SK-N-SH treated with all-trans-retinoic acid at 6 μM for 48 hours (cell line): ENCODE measurements around the gene FOSB.

Source experiments
- ATAC-seq: fragments of 200-7000 bp; cut with Tn5 transposase; 3 replicates; pipeline ENCODE4 v1.9.1; 2020; ENCODE audit warnings: mild to moderate bottlenecking, moderate library complexity
- ARNTL ChIP-seq: fragments of 450-650 bp; formaldehyde crosslinking; IDR thresholded peaks from 2 replicates; pipeline ENCODE4 v1.5.0; 2020; ENCODE audit warnings: low read depth, mild to moderate bottlenecking, moderate library complexity, borderline replicate concordance
- CSDC2 ChIP-seq: fragments of 250-450 bp; sonication (Bioruptor Pico); IDR thresholded peaks from 2 replicates; pipeline ENCODE4 v1.5.0; 2020; ENCODE audit warnings: mild to moderate bottlenecking, moderate library complexity
- ESRRG ChIP-seq: fragments of 250-450 bp; sonication (Bioruptor Pico); IDR thresholded peaks from 2 replicates; pipeline ENCODE4 v1.6.1; 2021; ENCODE audit warnings: mild to moderate bottlenecking
- GLIS3 ChIP-seq: fragments of 250-450 bp; sonication (Bioruptor Pico); IDR thresholded peaks from 2 replicates; pipeline ENCODE4 v1.5.0; 2020; ENCODE audit warnings: mild to moderate bottlenecking, moderate library complexity
- ISL1 ChIP-seq: fragments of 250-450 bp; sonication (Bioruptor Pico); IDR thresholded peaks from 2 replicates; pipeline ENCODE4 v2.1.2; 2022; ENCODE audit warnings: mild to moderate bottlenecking, moderate library complexity
- OSR1 ChIP-seq: fragments of 250-450 bp; sonication (Bioruptor Pico); IDR thresholded peaks from 2 replicates; pipeline ENCODE4 v1.8.0; 2022; ENCODE audit warnings: moderate library complexity, mild to moderate bottlenecking, inconsistent platforms
- PPARA ChIP-seq: fragments of 250-450 bp; sonication (Bioruptor Pico); IDR thresholded peaks from 2 replicates; pipeline ENCODE4 v1.5.0; 2020; ENCODE audit warnings: mild to moderate bottlenecking, borderline replicate concordance
- RARB ChIP-seq: fragments of 250-450 bp; sonication (Bioruptor Pico); IDR thresholded peaks from 2 replicates; pipeline ENCODE4 v1.8.0; 2021; ENCODE audit warnings: mild to moderate bottlenecking, moderate library complexity
- TCF4 ChIP-seq: fragments of 250-450 bp; sonication (Bioruptor Pico); IDR thresholded peaks from 2 replicates; pipeline ENCODE4 v1.8.0; 2021; ENCODE audit warnings: mild to moderate bottlenecking, moderate library complexity, borderline replicate concordance
- TOX ChIP-seq: fragments of 250-450 bp; sonication (Bioruptor Pico); IDR thresholded peaks from 2 replicates; pipeline ENCODE4 v1.8.0; 2021; ENCODE audit warnings: mild to moderate bottlenecking, moderate library complexity, borderline replicate concordance
- ZC3H10 ChIP-seq: fragments of 250-450 bp; sonication (Bioruptor Pico); IDR thresholded peaks from 2 replicates; pipeline ENCODE4 v1.5.1; 2021; ENCODE audit warnings: mild to moderate bottlenecking, moderate library complexity
- ZFP3 ChIP-seq: fragments of 250-450 bp; sonication (Bioruptor Pico); IDR thresholded peaks from 2 replicates; pipeline ENCODE4 v1.5.0; 2020; ENCODE audit warnings: mild to moderate bottlenecking, moderate library complexity
- ZFP30 ChIP-seq: fragments of 450-650 bp; formaldehyde crosslinking; IDR thresholded peaks from 2 replicates; pipeline ENCODE4 v1.5.0; 2022; ENCODE audit warnings: mild to moderate bottlenecking, moderate library complexity
- ZNF565 ChIP-seq: fragments of 450-650 bp; formaldehyde crosslinking; conservative IDR thresholded peaks from 2 replicates; pipeline ENCODE4 v1.5.0; 2020; ENCODE audit warnings: low read depth, mild to moderate bottlenecking, moderate library complexity
- ZNF70 ChIP-seq: fragments of 450-650 bp; formaldehyde crosslinking; IDR thresholded peaks from 2 replicates; pipeline ENCODE4 v1.5.0; 2020; ENCODE audit warnings: mild to moderate bottlenecking, moderate library complexity
- ZNF8 ChIP-seq: fragments of 450-650 bp; formaldehyde crosslinking; IDR thresholded peaks from 2 replicates; pipeline ENCODE4 v1.5.0; 2020; ENCODE audit warnings: mild to moderate bottlenecking, moderate library complexity
- TF ChIP-seq, protein P1 (sequence below): fragments of 250-450 bp; sonication (Bioruptor Pico); IDR thresholded peaks from 2 replicates; pipeline ENCODE4 v1.8.0; 2021; ENCODE audit warnings: low read depth, mild to moderate bottlenecking, moderate library complexity, borderline replicate concordance
- TF ChIP-seq, protein P2 (sequence below): fragments of 250-450 bp; sonication (Bioruptor Pico); IDR thresholded peaks from 2 replicates; pipeline ENCODE4 v1.5.0; 2020; ENCODE audit warnings: mild to moderate bottlenecking, moderate library complexity
- TF ChIP-seq, protein P3 (sequence below): fragments of 250-450 bp; sonication (Bioruptor Pico); IDR thresholded peaks from 2 replicates; pipeline ENCODE4 v1.5.1; 2021; ENCODE audit warnings: mild to moderate bottlenecking, moderate library complexity
- TF ChIP-seq, protein P4 (sequence below): fragments of 250-450 bp; sonication (Bioruptor Pico); IDR thresholded peaks from 2 replicates; pipeline ENCODE4 v1.8.0; 2020; ENCODE audit warnings: mild to moderate bottlenecking, moderate library complexity, borderline replicate concordance

FOSB gene

DNA sequence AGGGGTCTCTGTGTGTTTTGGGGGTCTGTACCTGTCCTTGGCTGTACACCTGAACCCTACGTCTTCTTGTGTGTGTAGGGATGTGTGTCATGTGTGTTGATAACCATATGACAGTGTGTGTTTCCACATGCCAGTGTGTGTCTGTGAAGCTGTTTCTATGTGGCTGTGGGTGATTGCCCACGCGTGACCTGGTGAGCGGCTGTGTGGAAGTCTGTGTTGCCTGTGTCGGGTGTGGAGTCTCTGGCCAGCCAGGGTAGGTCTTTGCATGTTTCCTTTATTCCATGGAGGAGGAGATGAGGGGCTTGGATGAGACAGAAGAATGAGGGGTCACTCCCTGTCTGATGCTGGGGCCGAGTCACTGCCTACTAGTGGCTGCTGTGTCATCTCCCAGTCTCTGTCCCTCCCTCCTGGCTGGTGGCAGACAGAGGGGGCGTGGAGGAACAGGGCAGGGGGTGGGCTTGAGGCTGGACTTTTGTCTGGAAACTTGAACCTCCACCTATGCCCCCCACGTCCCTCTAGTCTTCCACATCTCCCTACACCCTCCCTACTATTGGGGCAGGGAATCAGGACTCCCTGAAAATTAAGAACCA is 2.8 kb upstream of the FOSB start:
- ATAC-seq = no peak
- TF ChIP-seq, protein P1, sequence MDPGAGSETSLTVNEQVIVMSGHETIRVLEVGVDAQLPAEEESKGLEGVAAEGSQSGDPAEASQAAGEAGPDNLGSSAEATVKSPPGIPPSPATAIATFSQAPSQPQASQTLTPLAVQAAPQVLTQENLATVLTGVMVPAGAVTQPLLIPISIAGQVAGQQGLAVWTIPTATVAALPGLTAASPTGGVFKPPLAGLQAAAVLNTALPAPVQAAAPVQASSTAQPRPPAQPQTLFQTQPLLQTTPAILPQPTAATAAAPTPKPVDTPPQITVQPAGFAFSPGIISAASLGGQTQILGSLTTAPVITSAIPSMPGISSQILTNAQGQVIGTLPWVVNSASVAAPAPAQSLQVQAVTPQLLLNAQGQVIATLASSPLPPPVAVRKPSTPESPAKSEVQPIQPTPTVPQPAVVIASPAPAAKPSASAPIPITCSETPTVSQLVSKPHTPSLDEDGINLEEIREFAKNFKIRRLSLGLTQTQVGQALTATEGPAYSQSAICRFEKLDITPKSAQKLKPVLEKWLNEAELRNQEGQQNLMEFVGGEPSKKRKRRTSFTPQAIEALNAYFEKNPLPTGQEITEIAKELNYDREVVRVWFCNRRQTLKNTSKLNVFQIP (CRISPR knock-in tag) = no peak
- TF ChIP-seq ZFP30 (CRISPR knock-in tag) = no peak
- no peak for TF ChIP-seq GLIS3 (CRISPR knock-in tag)
- no peak for TF ChIP-seq ISL1 (CRISPR knock-in tag)
- no peak for TF ChIP-seq RARB (CRISPR knock-in tag)
- TF ChIP-seq OSR1 = no peak
- TF ChIP-seq CSDC2 (CRISPR knock-in tag) = no peak
- TF ChIP-seq, protein P2, sequence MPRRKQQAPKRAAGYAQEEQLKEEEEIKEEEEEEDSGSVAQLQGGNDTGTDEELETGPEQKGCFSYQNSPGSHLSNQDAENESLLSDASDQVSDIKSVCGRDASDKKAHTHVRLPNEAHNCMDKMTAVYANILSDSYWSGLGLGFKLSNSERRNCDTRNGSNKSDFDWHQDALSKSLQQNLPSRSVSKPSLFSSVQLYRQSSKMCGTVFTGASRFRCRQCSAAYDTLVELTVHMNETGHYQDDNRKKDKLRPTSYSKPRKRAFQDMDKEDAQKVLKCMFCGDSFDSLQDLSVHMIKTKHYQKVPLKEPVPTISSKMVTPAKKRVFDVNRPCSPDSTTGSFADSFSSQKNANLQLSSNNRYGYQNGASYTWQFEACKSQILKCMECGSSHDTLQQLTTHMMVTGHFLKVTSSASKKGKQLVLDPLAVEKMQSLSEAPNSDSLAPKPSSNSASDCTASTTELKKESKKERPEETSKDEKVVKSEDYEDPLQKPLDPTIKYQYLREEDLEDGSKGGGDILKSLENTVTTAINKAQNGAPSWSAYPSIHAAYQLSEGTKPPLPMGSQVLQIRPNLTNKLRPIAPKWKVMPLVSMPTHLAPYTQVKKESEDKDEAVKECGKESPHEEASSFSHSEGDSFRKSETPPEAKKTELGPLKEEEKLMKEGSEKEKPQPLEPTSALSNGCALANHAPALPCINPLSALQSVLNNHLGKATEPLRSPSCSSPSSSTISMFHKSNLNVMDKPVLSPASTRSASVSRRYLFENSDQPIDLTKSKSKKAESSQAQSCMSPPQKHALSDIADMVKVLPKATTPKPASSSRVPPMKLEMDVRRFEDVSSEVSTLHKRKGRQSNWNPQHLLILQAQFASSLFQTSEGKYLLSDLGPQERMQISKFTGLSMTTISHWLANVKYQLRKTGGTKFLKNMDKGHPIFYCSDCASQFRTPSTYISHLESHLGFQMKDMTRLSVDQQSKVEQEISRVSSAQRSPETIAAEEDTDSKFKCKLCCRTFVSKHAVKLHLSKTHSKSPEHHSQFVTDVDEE = no peak
- TF ChIP-seq, protein P3, sequence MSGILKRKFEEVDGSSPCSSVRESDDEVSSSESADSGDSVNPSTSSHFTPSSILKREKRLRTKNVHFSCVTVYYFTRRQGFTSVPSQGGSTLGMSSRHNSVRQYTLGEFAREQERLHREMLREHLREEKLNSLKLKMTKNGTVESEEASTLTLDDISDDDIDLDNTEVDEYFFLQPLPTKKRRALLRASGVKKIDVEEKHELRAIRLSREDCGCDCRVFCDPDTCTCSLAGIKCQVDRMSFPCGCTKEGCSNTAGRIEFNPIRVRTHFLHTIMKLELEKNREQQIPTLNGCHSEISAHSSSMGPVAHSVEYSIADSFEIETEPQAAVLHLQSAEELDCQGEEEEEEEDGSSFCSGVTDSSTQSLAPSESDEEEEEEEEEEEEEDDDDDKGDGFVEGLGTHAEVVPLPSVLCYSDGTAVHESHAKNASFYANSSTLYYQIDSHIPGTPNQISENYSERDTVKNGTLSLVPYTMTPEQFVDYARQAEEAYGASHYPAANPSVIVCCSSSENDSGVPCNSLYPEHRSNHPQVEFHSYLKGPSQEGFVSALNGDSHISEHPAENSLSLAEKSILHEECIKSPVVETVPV (CRISPR knock-in tag) = no peak
- no peak for TF ChIP-seq ZNF70 (CRISPR knock-in tag)
- no peak for TF ChIP-seq ESRRG (CRISPR knock-in tag)
- no peak for TF ChIP-seq ZFP3 (CRISPR knock-in tag)
- no peak for TF ChIP-seq TOX (CRISPR knock-in tag)
- TF ChIP-seq, all 23 proteins: peak for 0

DNA sequence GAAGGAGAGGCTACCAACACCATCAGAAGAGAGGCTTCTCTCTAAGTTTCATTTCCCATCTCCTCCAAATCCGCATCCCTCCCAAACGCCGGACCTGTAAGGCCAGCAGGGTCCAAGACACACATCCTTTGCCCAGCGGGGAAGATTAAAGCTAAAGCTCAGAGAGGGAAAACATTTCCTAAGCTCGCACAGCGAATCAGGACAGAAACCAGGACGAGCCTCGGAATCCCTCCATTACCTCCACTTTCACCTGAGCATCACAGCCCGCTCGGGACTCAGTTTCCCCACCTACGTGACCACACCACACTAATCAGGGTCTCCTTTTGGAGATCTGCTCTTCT is 711 bp upstream of the FOSB start:
- no peak for ATAC-seq

More for the DNA sequence above, 711 bp upstream of the FOSB start:
- TF ChIP-seq, protein P2 = no peak
- TF ChIP-seq TOX (CRISPR knock-in tag) (no peak), RARB (CRISPR knock-in tag) (no peak), TCF4 (CRISPR knock-in tag) (no peak), ARNTL (no peak), OSR1 (no peak), ZC3H10 (CRISPR knock-in tag) (no peak), CSDC2 (CRISPR knock-in tag) (no peak), ZNF8 (no peak), ZFP3 (CRISPR knock-in tag) (no peak), PPARA (CRISPR knock-in tag) (no peak), ZNF70 (CRISPR knock-in tag) (no peak), ZNF565 (CRISPR knock-in tag) (no peak)
- TF ChIP-seq, protein P4, sequence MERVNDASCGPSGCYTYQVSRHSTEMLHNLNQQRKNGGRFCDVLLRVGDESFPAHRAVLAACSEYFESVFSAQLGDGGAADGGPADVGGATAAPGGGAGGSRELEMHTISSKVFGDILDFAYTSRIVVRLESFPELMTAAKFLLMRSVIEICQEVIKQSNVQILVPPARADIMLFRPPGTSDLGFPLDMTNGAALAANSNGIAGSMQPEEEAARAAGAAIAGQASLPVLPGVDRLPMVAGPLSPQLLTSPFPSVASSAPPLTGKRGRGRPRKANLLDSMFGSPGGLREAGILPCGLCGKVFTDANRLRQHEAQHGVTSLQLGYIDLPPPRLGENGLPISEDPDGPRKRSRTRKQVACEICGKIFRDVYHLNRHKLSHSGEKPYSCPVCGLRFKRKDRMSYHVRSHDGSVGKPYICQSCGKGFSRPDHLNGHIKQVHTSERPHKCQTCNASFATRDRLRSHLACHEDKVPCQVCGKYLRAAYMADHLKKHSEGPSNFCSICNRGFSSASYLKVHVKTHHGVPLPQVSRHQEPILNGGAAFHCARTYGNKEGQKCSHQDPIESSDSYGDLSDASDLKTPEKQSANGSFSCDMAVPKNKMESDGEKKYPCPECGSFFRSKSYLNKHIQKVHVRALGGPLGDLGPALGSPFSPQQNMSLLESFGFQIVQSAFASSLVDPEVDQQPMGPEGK (CRISPR knock-in tag) = no peak
- TF ChIP-seq, protein P3 (CRISPR knock-in tag) = no peak
- TF ChIP-seq, all 23 proteins: peak for 0
